ENCODE measurements around the gene NKX2-3. TPM values are rescaled to one million over a fixed set of nuclear protein-coding genes. Genes with fewer than 3 reads are reported as not detected.

Gene NKX2-3
- total RNA-seq, 1 experiment from 2014 or later: not detected

DNA sequence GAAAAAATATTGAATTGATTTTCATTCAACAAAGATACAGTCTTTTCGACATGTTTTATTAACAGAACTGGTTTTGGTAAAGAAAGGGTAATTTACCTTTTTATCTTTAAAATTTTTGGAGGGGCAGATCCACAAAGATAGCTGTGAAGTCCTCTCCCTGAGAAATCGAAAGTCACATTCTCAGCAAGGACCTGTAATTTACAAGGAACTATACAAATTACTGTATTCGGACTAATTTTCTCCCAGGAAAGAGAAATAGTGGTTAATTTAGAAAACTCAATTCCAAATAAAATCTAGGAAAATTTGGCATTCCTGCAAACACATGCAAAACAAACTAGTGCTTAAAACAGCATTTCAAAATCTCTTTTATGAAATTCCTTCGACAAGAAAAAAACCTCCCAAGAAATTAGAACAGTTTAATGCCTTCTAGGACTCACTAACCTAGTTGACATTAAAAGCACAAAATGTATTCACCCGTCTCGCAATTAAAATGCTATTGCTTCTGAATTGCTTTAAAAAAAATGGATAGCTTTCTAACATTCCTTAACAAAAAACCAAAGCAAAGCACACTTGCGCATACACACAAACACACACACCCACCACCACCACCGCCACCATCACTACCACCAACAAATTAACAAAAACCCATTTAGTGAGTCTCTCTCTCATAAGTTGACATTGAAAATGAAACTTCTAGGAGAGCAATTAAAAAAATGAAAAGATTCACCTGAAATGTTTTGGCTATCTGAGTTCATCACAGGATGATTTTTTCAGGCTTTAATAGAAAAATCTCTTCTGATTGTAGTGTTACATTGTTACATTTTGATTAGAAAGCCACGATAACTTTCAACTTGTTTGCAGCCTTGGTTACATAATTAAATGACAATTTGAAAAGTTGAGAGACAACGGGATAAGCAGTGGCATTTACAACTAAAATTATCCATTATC lies 4.0 kb upstream of the NKX2-3 start:
- Mint-ChIP-seq H3K27me3 (ENCODE audit: insufficient read depth, unreplicated experiment) (peaks cover 38% of the 10 kb centered on the region), H3K9me3 (ENCODE audit: unreplicated experiment) (no peaks in the 10 kb centered on the region), H3K36me3 (ENCODE audit: insufficient read depth, unreplicated experiment) (no peaks in the 10 kb centered on the region), H3K27ac (ENCODE audit: low read depth, unreplicated experiment) (no peak overlapping the region), H3K4me1 (ENCODE audit: insufficient read depth, unreplicated experiment) (no peaks in the 10 kb centered on the region), H3K4me3 (ENCODE audit: unreplicated experiment) (no peak overlapping the region)
- TF ChIP-seq CTCF (IDR thresholded peaks at IDR 0.05; ENCODE audit: unreplicated experiment): no peak
- intact Hi-C loops (cut with micrococcal nuclease): no loop called here
- no TSS peak for BruUV-seq (replicated peaks)
- POLR2A ChIA-PET: no interaction called here
- no peak for DNase-seq (ENCODE audit: unreplicated experiment)
- CTCF ChIA-PET: interaction anchor here (0.7 kb wide), 1 partner anchor 98 kb away, joined by 4 read pairs; no protein-coding TSS in a partner anchor

DNA sequence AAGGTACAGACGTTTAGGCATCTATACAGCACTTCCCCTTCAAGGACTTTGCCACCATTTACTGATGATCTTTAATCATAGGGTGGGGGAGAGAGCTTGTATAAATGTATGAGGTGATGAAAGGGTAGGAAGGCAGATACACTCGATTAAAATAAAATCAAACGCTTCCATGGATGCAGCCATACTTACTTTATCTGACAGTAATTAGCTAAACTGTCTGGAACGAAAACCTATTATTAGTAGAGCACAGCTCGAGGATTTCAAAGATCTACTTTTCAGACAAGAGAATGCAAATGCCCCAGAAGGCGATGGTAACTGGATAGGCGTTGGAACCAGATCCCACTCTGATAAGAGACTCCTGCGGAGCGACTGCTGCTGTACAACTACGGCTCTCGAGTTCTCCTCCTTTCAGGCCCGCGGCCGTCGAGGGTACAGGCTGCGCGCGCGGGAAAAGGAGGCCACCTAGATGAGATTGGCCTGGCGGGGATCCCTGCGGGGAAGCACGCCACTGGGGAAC lies 3.1 kb upstream of the NKX2-3 start:
- H3K36me3 Mint-ChIP-seq (ENCODE audit: insufficient read depth, unreplicated experiment): no peaks in the 10 kb centered on the region
- no peak overlapping the region for H3K4me3 Mint-ChIP-seq (ENCODE audit: unreplicated experiment)
- no peak for DNase-seq (ENCODE audit: unreplicated experiment)
- no TSS peak for BruUV-seq (replicated peaks)
- ChIA-PET CTCF (interaction anchor here (0.7 kb wide), 2 partner anchors 83 to 99 kb away, joined by 3 to 4 read pairs; no protein-coding TSS in a partner anchor), POLR2A (no interaction called here)
- TF ChIP-seq CTCF (IDR thresholded peaks at IDR 0.05; ENCODE audit: unreplicated experiment): no peak
- no peaks in the 10 kb centered on the region for H3K4me1 Mint-ChIP-seq (ENCODE audit: insufficient read depth, unreplicated experiment)
- H3K27me3 Mint-ChIP-seq (ENCODE audit: insufficient read depth, unreplicated experiment): peaks cover 45% of the 10 kb centered on the region
- no peaks in the 10 kb centered on the region for H3K9me3 Mint-ChIP-seq (ENCODE audit: unreplicated experiment)
- H3K27ac Mint-ChIP-seq (ENCODE audit: low read depth, unreplicated experiment): no peak overlapping the region
- intact Hi-C loops (cut with micrococcal nuclease): no loop called here

GRCh38 chr10:99530108-99531025 lies 2.4 kb upstream of the NKX2-3 start:
- Mint-ChIP-seq H3K27ac (ENCODE audit: low read depth, unreplicated experiment) (no peak overlapping the region), H3K9me3 (ENCODE audit: unreplicated experiment) (no peaks in the 10 kb centered on the region), H3K27me3 (ENCODE audit: insufficient read depth, unreplicated experiment) (peaks cover 49% of the 10 kb centered on the region), H3K4me1 (ENCODE audit: insufficient read depth, unreplicated experiment) (no peaks in the 10 kb centered on the region), H3K4me3 (ENCODE audit: unreplicated experiment) (no peak overlapping the region), H3K36me3 (ENCODE audit: insufficient read depth, unreplicated experiment) (no peaks in the 10 kb centered on the region)
- BruUV-seq (replicated peaks): no TSS peak
- DNase-seq (ENCODE audit: unreplicated experiment): no peak
- TF ChIP-seq CTCF (IDR thresholded peaks at IDR 0.05; ENCODE audit: unreplicated experiment): no peak
- ChIA-PET CTCF (interaction anchor here (0.7 kb wide), 1 partner anchor 82 kb away, joined by 3 read pairs; no protein-coding TSS in a partner anchor), POLR2A (no interaction called here)
- intact Hi-C loops (cut with micrococcal nuclease): no loop called here

All from MCF 10A (cell line).